ENCODE data around the gene LIX1L.

LIX1L gene

GRCh38 chr1:145963265-145964019, 5.6 kb upstream of the LIX1L start:
- no peak for DNase-seq (ENCODE audit: low read depth in 2 of 2)

- DNase-seq (ENCODE audit: low read depth in 2 of 2) = no peak
Measured at GRCh38 chr1:145962157-145963102, 4.6 kb upstream of the LIX1L start.

- DNase-seq (ENCODE audit: low read depth in 2 of 2) = no peak
Measured at GRCh38 chr1:145961425-145962156, 3.8 kb upstream of the LIX1L start.

- DNase-seq (ENCODE audit: low read depth in 2 of 2) = no peak
Measured at GRCh38 chr1:145961109-145961424, 3.2 kb upstream of the LIX1L start.

GRCh38 chr1:145960468-145961108, 2.8 kb upstream of the LIX1L start:
- DNase-seq (ENCODE audit: low read depth in 2 of 2) = no peak

- DNase-seq (ENCODE audit: low read depth in 2 of 2) = no peak
Measured at GRCh38 chr1:145959957-145960467, 2.2 kb upstream of the LIX1L start.

- no peak for DNase-seq (ENCODE audit: low read depth in 2 of 2)
Measured at GRCh38 chr1:145959333-145959732, 1.5 kb upstream of the LIX1L start.

- no peak for DNase-seq (ENCODE audit: low read depth in 2 of 2)
Measured at GRCh38 chr1:145958734-145959133, 917 bp upstream of the LIX1L start.

GRCh38 chr1:145956781-145957442, 905 bp downstream of the LIX1L start:
- no peak for DNase-seq (ENCODE audit: low read depth in 2 of 2)

- no peak for DNase-seq (ENCODE audit: low read depth in 2 of 2)
Measured at GRCh38 chr1:145956361-145956760, 1.5 kb downstream of the LIX1L start.

- no peak for DNase-seq (ENCODE audit: low read depth in 2 of 2)
Measured at GRCh38 chr1:145955436-145955835, 2.4 kb downstream of the LIX1L start.

GRCh38 chr1:145953861-145954260, 4.0 kb downstream of the LIX1L start:
- no peak for DNase-seq (ENCODE audit: low read depth in 2 of 2)

GRCh38 chr1:145952903-145953302, 4.9 kb downstream of the LIX1L start:
- no peak for DNase-seq (ENCODE audit: low read depth in 2 of 2)

- no peak for DNase-seq (ENCODE audit: low read depth in 2 of 2)
Measured at GRCh38 chr1:145951526-145951925, 6.3 kb downstream of the LIX1L start.

- no peak for DNase-seq (ENCODE audit: low read depth in 2 of 2)
Measured at GRCh38 chr1:145949219-145949618, 8.6 kb downstream of the LIX1L start.

GRCh38 chr1:145947551-145947950, 10.3 kb downstream of the LIX1L start:
- no peak for DNase-seq (ENCODE audit: low read depth in 2 of 2)

- no peak for DNase-seq (ENCODE audit: low read depth in 2 of 2)
Measured at GRCh38 chr1:145946477-145946986, 11.3 kb downstream of the LIX1L start.

GRCh38 chr1:145944532-145944931, 13.3 kb downstream of the LIX1L start:
- no peak for DNase-seq (ENCODE audit: low read depth in 2 of 2)

- DNase-seq (ENCODE audit: low read depth in 2 of 2) = no peak
Measured at GRCh38 chr1:145942871-145943270, 14.9 kb downstream of the LIX1L start.

GRCh38 chr1:145942405-145942804, 15.4 kb downstream of the LIX1L start:
- DNase-seq (ENCODE audit: low read depth in 2 of 2) = no peak

- no peak for DNase-seq (ENCODE audit: low read depth in 2 of 2)
Measured at GRCh38 chr1:145937436-145937835, 20.4 kb downstream of the LIX1L start.
